Activated CD4-positive, alpha-beta T cell treated with anti-CD3 and anti-CD28 coated beads for 1 hour (primary cell): Measurements from ENCODE around the gene SCN2A.
"Not testable (repeated sequence)": the region's sequence is repeated elsewhere in the genome, so short reads cannot be mapped to it uniquely, and the experiment has no call there.

Source experiments
- DNase-seq: peaks from one replicate; pipeline ENCODE4 v3.0.0-alpha.2; 2020

The SCN2A gene

DNA sequence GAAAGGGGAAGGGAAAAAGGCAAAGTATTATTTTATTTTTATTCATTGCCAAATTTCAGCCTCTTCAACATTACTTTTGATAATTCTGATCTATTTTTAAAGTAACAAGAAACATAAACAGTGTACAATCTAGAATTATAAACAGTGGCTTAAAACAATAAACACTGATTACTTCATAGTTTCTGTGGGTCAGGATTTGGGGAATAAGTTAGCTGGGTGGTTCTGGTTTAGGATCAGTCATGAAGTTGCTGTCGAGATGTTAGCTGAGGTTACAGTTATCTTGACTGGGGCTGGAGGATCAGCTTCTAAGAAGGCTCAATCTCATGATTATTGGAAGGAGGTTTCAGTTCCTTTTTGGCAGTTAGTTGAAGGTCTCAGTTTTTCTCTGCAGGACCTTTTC lies 109.2 kb downstream of the SCN2A start:
- DNase-seq, result no peak

GRCh38 chr2:165349181-165349580 lies 110.0 kb downstream of the SCN2A start:
- DNase-seq, result no peak

- DNase-seq, result no peak
Measured at GRCh38 chr2:165357758-165358157, 118.5 kb downstream of the SCN2A start.

GRCh38 chr2:165361514-165361913 lies 122.3 kb downstream of the SCN2A start:
- DNase-seq, result no peak

DNA sequence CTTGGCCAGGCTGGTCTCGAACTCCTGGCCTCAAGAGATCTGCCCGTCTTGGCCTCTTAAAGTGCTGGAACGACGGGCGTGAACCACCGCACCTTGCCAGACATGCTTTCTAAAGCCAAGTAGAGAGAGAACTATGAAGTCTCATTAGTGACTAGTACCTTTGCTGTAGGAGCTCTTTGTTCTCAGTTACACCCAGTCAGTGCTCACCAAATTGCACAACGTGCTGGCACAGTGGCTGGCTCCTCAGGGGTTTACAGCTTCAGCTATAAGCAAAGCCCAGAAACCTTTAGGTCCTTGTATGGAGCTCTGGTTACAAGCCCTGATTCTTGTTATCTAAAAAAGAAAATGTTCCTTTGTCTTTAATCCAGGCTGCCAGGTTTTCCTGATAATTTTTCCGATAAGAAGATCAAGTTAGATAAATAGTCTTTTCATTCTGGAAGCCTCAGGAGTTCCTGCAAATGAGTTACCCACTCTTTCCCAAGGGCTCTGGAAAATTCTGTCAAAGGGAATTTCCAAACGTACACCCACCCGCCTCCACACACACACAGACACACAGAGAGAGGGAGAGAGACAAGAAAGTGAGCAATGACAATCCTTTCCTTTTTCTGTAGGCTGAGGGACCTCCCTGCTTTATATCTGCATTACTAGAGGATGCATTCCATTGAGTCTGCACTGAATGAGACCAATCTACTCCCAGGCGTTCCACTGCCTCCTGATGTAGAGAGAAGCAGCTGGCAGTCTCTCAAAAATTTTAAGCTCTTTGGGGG lies 130.1 kb downstream of the SCN2A start:
- no peak for DNase-seq

GRCh38 chr2:165369898-165370296 lies 130.7 kb downstream of the SCN2A start:
- DNase-seq, result no peak

- DNase-seq, result no peak
Measured at GRCh38 chr2:165371356-165371755, 132.1 kb downstream of the SCN2A start.

- no peak for DNase-seq
Measured at GRCh38 chr2:165373278-165374010, 134.2 kb downstream of the SCN2A start.

DNA sequence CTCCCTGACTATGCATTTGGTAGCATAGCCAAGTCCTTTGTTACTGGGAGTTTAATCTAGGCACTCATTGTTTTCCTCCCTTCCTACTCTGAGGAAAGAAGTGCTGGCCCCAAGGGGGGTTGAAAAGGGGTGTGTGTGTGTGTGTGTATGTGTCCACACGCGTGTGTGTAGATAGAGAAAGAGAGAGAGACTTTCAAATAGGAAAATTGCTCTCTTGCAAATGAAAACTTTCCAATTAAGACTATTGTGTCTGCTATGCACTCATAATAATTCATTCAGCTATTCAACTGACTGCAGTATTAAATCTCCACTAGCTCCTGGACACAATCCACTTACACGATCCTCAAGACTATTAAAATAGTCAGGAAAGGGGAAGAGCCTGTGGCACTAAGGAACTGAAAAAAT lies 137.4 kb downstream of the SCN2A start:
- DNase-seq, result no peak

DNA sequence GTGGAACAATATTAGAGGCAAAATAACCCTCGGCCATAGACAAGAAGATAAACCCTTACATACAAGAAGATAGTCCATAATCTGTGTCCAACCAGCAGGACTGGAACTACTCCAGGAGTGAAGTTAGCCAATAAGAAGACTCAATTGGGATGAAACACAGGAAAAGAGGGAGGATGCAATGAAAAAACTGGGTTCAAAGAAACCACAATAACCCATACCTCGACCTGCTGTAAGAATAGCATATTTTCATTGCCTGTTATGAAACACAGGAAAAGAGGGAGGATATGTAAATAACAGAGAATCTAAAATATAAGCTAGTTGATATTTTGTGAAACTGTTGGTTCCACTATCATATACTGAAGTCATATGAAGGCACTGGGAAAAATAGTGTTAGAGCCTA lies 143.1 kb downstream of the SCN2A start:
- no peak for DNase-seq

GRCh38 chr2:165390875-165391274 lies 151.7 kb downstream of the SCN2A start:
- DNase-seq, result no peak

- DNase-seq, result no peak
Measured at GRCh38 chr2:165391791-165392190, 152.6 kb downstream of the SCN2A start.

GRCh38 chr2:165398603-165399002 lies 159.4 kb downstream of the SCN2A start:
- not testable (repeated sequence) for DNase-seq

DNA sequence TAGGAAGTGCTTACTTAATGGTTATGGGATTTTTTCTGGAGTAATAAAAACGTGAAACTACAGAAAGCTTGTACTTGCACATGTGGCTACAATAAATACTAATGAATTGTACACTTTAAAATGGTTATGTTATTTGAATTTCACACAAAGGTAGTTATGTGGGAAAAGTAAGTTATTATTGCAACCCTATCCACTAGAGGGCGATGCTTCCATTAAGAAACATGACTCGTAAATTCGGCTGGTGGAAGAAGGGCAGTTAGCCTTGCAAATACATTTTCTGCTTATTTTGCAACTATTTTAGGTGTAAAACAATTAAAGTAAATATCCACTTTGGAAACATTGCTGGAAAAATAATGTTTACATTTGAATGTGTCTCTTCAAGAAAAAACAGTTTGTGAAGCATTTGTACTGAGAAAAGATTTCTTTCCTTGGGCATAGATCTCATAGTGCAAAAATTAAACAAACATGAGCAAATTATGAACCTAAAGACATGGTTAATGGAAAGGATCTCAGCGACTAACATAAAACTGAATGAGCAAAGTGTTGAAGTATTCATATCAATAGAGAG lies 162.2 kb downstream of the SCN2A start:
- DNase-seq, result no peak

- no peak for DNase-seq
Measured at GRCh38 chr2:165402162-165402561, 162.9 kb downstream of the SCN2A start.

- no peak for DNase-seq
Measured at GRCh38 chr2:165406173-165406572, 167.0 kb downstream of the SCN2A start.

GRCh38 chr2:165407466-165407865 lies 168.3 kb downstream of the SCN2A start:
- no peak for DNase-seq

- no peak for DNase-seq
Measured at GRCh38 chr2:165408186-165408585, 169.0 kb downstream of the SCN2A start.

- no peak for DNase-seq
Measured at GRCh38 chr2:165410276-165410675, 171.1 kb downstream of the SCN2A start.

DNA sequence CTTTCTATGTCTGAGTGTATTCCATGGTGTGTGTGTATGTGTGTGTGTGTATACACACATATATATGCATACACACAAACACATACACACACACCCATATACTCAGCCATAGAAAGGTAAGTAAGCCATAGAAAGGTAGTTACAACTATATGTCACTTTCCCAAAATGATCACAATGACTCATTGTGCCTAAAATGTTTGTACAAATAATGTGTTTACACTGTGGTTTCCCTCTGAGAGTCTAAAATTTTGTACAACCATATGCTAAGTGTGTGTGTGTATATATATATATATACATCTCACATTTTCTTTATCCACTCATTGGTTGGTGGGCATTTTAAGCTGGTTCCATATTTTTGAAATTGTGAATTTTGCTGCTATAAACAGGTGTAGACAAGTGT lies 175.0 kb downstream of the SCN2A start:
- DNase-seq, result no peak

DNA sequence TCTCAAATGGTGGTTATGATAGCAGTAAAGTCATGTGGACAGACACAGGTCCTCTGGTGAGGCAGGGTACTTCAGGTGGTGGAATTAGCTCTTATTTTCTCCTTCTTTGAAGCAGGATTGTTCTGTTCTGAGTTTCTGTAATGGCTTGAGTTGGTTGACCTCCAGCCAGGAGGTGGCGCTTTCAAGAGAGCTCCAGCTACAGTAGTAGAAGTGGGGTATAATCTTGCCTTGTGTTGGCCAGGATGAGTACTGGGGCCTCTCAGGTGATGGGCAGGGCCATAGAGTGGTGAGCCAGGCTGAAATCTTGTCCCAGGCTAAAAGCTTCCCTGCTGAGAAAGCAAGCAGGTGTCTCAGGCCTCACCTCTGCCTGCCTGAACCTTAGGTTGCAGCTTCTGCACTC lies 177.8 kb downstream of the SCN2A start:
- no peak for DNase-seq

DNA sequence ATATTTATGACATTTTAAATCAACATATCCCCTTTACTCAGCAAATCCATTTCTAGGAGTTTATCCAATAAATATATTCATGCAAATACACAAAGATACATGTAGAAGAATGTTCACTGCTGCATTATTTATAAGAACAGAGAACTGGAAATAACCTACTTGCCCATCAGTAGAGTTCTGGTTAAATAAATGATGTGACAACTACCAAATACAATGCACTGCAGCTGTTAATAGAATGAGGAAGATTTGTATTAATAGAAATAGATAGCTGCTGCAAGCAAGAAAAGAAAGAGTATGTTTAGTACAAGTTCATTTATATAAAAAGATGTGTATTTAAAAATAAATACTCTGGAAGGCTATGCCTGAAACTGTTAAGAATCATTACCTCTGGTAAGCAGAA lies 181.0 kb downstream of the SCN2A start:
- DNase-seq, result no peak

DNA sequence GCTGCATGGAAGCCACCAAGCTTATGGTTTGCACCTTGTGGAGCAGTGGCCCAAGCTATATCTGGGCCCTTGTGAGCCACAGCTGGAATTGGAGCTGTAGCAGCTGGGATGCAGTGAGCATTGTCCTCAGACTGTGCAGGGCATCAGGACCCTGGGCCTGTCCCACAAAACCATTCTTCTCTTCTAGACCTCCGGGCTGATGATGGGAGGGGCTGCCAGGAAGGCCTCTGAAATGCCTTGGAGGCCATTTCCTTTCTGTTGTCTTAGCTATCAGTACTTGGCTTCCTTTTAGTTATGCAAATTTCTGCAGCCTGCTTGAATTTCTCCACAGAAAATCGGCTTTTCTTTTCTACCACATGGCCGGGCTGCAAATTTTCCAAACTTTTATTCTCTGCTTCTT lies 183.9 kb downstream of the SCN2A start:
- DNase-seq, result no peak

- no peak for DNase-seq
Measured at GRCh38 chr2:165425556-165425955, 186.3 kb downstream of the SCN2A start.
